H1 (cell line): ENCODE results near the gene GUCY1A2. TPM values are rescaled to one million over a fixed set of nuclear protein-coding genes. Genes with fewer than 3 reads are reported as not detected.

Experiments used
- CTCF ChIA-PET: fragments of 300-600 bp; sonication (Branson Sonifier 250); formaldehyde crosslinking; loops from one replicate; lab custom pipeline; 2021; ENCODE audit not compliant: partially characterized antibody; lab: Charles Lee
- POLR2A ChIA-PET: fragments of 300-600 bp; sonication (Branson Sonifier 250); formaldehyde crosslinking; loops from one replicate; lab custom pipeline; 2021; ENCODE audit warnings: inconsistent platforms; ENCODE audit not compliant: partially characterized antibody; lab: Charles Lee
- DNase-seq, 2 experiments: peaks; one replicate each; pipeline versions ENCODE4 v3.0.0 to v3.0.0-alpha.2; 2010 to 2022; ENCODE audit warnings: low spot score in 2 of 2, low read depth in 1 of 2, mixed read lengths in 1 of 2
- FAIRE-seq: peaks from 2 replicates; lab custom pipeline; 2011; peaks lifted over from hg19 to GRCh38; lab: Jason Lieb, UNC
- H2AFZ ChIP-seq: 2 replicates; pipeline ENCODE4 v1.8.1; 2012; ENCODE audit warnings: low read length, inconsistent platforms
- H2AK5ac ChIP-seq: 2 replicates; pipeline ENCODE4 v1.6.1; 2013; ENCODE audit warnings: low read depth, low read length
- H2BK120ac ChIP-seq: replicated peaks from 2 replicates; pipeline ENCODE3; 2013; ENCODE audit warnings: low read depth, low read length, inconsistent platforms
- H2BK12ac ChIP-seq: 2 replicates; pipeline ENCODE4 v1.6.1; 2013; ENCODE audit warnings: low read depth, low read length
- H2BK15ac ChIP-seq: 2 replicates; pipeline ENCODE4 v1.6.1; 2013; ENCODE audit warnings: low read length
- H2BK20ac ChIP-seq: 2 replicates; pipeline ENCODE4 v1.6.1; 2013; ENCODE audit warnings: low read length
- H2BK5ac ChIP-seq: 2 replicates; pipeline ENCODE4 v1.6.1; 2013; ENCODE audit warnings: low read depth, low read length
- H3K14ac ChIP-seq: 2 replicates; pipeline ENCODE4 v1.6.1; 2013; ENCODE audit warnings: inconsistent platforms; ENCODE audit not compliant: insufficient read length
- H3K18ac ChIP-seq: 2 replicates; pipeline ENCODE4 v1.6.1; 2013; ENCODE audit warnings: low read length; ENCODE audit errors: extremely low read depth
- H3K23ac ChIP-seq: 2 replicates; pipeline ENCODE4 v1.6.1; 2013; ENCODE audit warnings: inconsistent platforms; ENCODE audit not compliant: insufficient read length
- H3K23me2 ChIP-seq: 2 replicates; pipeline ENCODE4 v1.6.1; 2013; ENCODE audit warnings: low read depth, low read length
- H3K27ac ChIP-seq: 2 replicates; pipeline ENCODE4 v1.6.1; 2011; ENCODE audit warnings: low read depth, low read length, inconsistent platforms
- H3K27me3 ChIP-seq, 4 experiments: replicated peaks in 1 of 4; 1 replicate in 1 of 4; 2 replicates in 3 of 4; pipeline versions ENCODE4 v1.6.1 to v1.8.1; 2011 to 2013; ENCODE audit warnings: low read length in 3 of 4, mild to moderate bottlenecking in 3 of 4, inconsistent platforms in 2 of 4, mixed read lengths in 2 of 4, moderate library complexity in 1 of 4; ENCODE audit not compliant: control insufficient read depth in 3 of 4, insufficient read depth in 3 of 4; ENCODE audit errors: extremely low read depth in 1 of 4
- H3K36me3 ChIP-seq, 4 experiments: 2 replicates each; pipeline versions ENCODE4 v1.6.1 to v1.8.1; 2011 to 2013; ENCODE audit warnings: mild to moderate bottlenecking in 4 of 4, low read length in 3 of 4, moderate library complexity in 2 of 4, control low read depth in 1 of 4, inconsistent platforms in 1 of 4; ENCODE audit not compliant: insufficient read depth in 4 of 4, control insufficient read depth in 2 of 4
- H3K4ac ChIP-seq: replicated peaks from 2 replicates; pipeline ENCODE3; 2013; ENCODE audit warnings: low read length, low read depth, mixed read lengths, inconsistent platforms; ENCODE audit not compliant: insufficient read length
- H3K4me1 ChIP-seq, 4 experiments: replicated peaks in 1 of 4; 1 replicate in 1 of 4; 2 replicates in 3 of 4; pipeline versions ENCODE4 v1.6.1 to v1.8.1; 2011 to 2013; ENCODE audit warnings: low read length in 3 of 4, inconsistent platforms in 2 of 4, mixed read lengths in 1 of 4; ENCODE audit not compliant: insufficient read depth in 4 of 4, control insufficient read depth in 3 of 4
- H3K4me2 ChIP-seq, 2 experiments: 2 replicates each; pipeline versions ENCODE4 v1.6.1 to v1.8.1; 2011 to 2013; ENCODE audit warnings: low read depth in 2 of 2, low read length in 2 of 2, control low read depth in 1 of 2, inconsistent platforms in 1 of 2, mild to moderate bottlenecking in 1 of 2; ENCODE audit not compliant: insufficient read depth in 1 of 2
- H3K4me3 ChIP-seq, 4 experiments: fragments of 200-600, 300-600 bp in 1 of 4; sonication (generic), shearing (Covaris generic), sonication (Bioruptor Twin) in 1 of 4; 2 replicates each; pipeline versions ENCODE4 v1.5.1 to v1.8.1; 2011 to 2016; ENCODE audit warnings: low read length in 4 of 4, low read depth in 3 of 4, control low read depth in 2 of 4, inconsistent platforms in 2 of 4, mild to moderate bottlenecking in 2 of 4, mixed read lengths in 1 of 4, moderate library complexity in 1 of 4; ENCODE audit not compliant: insufficient read depth in 2 of 4; ENCODE audit errors: extremely low read depth in 1 of 4
- H3K56ac ChIP-seq: replicated peaks from 2 replicates; pipeline ENCODE3; 2013; ENCODE audit warnings: low read depth, mild to moderate bottlenecking, mixed read lengths, low read length, inconsistent platforms; ENCODE audit not compliant: insufficient read length
- H3K79me1 ChIP-seq: 2 replicates; pipeline ENCODE4 v1.6.1; 2013; ENCODE audit warnings: low read depth, low read length, control low read depth
- H3K79me2 ChIP-seq, 2 experiments: 2 replicates each; pipeline versions ENCODE4 v1.6.1 to v1.8.1; 2012 to 2013; ENCODE audit warnings: low read length in 2 of 2, mild to moderate bottlenecking in 2 of 2, inconsistent platforms in 1 of 2; ENCODE audit not compliant: insufficient read depth in 2 of 2, control insufficient read depth in 1 of 2
- H3K9ac ChIP-seq, 4 experiments: replicated peaks in 1 of 4; 1 replicate in 1 of 4; 2 replicates in 3 of 4; pipeline versions ENCODE4 v1.6.1 to v1.8.1; 2011 to 2013; ENCODE audit warnings: low read depth in 3 of 4, low read length in 3 of 4, control low read depth in 2 of 4, mild to moderate bottlenecking in 2 of 4, moderate library complexity in 2 of 4, inconsistent platforms in 1 of 4; ENCODE audit errors: extremely low read depth in 1 of 4
- H3K9me3 ChIP-seq, 2 experiments: 2 replicates each; pipeline versions ENCODE4 v1.6.1 to v1.8.1; 2012 to 2013; ENCODE audit warnings: mild to moderate bottlenecking in 2 of 2, moderate library complexity in 2 of 2, control low read depth in 1 of 2, inconsistent platforms in 1 of 2, low read depth in 1 of 2, low read length in 1 of 2, mixed read lengths in 1 of 2; ENCODE audit not compliant: insufficient read depth in 2 of 2
- H4K20me1 ChIP-seq, 2 experiments: replicated peaks in 1 of 2; 2 replicates each; pipeline versions ENCODE3 to v1.8.1; 2011 to 2013; ENCODE audit warnings: inconsistent platforms in 2 of 2, low read length in 2 of 2, mild to moderate bottlenecking in 1 of 2; ENCODE audit not compliant: insufficient read depth in 2 of 2, control insufficient read depth in 1 of 2
- H4K5ac ChIP-seq: 2 replicates; pipeline ENCODE4 v1.6.1; 2013; ENCODE audit warnings: low read length, low read depth, mixed read lengths, inconsistent platforms; ENCODE audit not compliant: insufficient read length
- H4K8ac ChIP-seq: 2 replicates; pipeline ENCODE4 v1.8.0; 2013; ENCODE audit warnings: mild to moderate bottlenecking, moderate library complexity, low read length, inconsistent platforms; ENCODE audit not compliant: insufficient read depth; ENCODE audit errors: extremely low read depth
- H4K91ac ChIP-seq: replicated peaks from 2 replicates; pipeline ENCODE3; 2013; ENCODE audit warnings: low read length, mixed read lengths, inconsistent platforms; ENCODE audit not compliant: insufficient read length
- BCL11A ChIP-seq, 2 experiments: IDR thresholded peaks; one replicate each; pipeline ENCODE4 v1.6.1; 2011; ENCODE audit warnings: low read depth in 2 of 2, low read length in 2 of 2, mild to moderate bottlenecking in 2 of 2
- BRCA1 ChIP-seq: IDR thresholded peaks from 2 replicates; pipeline ENCODE4 v1.6.1; 2012; ENCODE audit warnings: low read depth, low read length, improper control_type of control experiment
- CBX5 ChIP-seq: fragments of 300-800, 300-1000 bp; sonication (generic); IDR thresholded peaks from 2 replicates; pipeline ENCODE4 v1.7.1; 2016; ENCODE audit warnings: antibody characterized with exemption, low read length, low read depth
- CBX8 ChIP-seq: fragments of 300-800, 300-1000 bp; sonication (generic); IDR thresholded peaks from 2 replicates; pipeline ENCODE4 v1.7.1; 2016; ENCODE audit warnings: low read depth, low read length, borderline replicate concordance
- CEBPB ChIP-seq: IDR thresholded peaks from 2 replicates; pipeline ENCODE4 v1.6.1; 2012; ENCODE audit warnings: low read depth, low read length
- CHD2 ChIP-seq: IDR thresholded peaks from 2 replicates; pipeline ENCODE4 v1.6.1; 2012; ENCODE audit warnings: low read length, improper control_type of control experiment
- HDAC2 ChIP-seq, 2 experiments: fragments of 300-600 bp in 1 of 2; sonication (generic) in 1 of 2; IDR thresholded peaks; 2 replicates each; pipeline ENCODE4 v1.6.1; 2011 to 2012; ENCODE audit warnings: low read depth in 2 of 2, low read length in 2 of 2, mild to moderate bottlenecking in 2 of 2, moderate library complexity in 2 of 2, borderline replicate concordance in 1 of 2, inconsistent platforms in 1 of 2
- KDM5A ChIP-seq: fragments of 200-600 bp; IDR thresholded peaks from 2 replicates; pipeline ENCODE4 v1.7.1; 2012; ENCODE audit warnings: mild to moderate bottlenecking, low read length, inconsistent platforms, mixed read lengths
- POU5F1 ChIP-seq: IDR thresholded peaks from 2 replicates; pipeline ENCODE4 v1.6.1; 2011; ENCODE audit warnings: low read depth, mild to moderate bottlenecking, low read length, moderate library complexity
- SAP30 ChIP-seq: fragments of 300-600 bp; sonication (generic); IDR thresholded peaks from 2 replicates; pipeline ENCODE4 v1.7.1; 2012; ENCODE audit warnings: low read length, moderate library complexity, mild to moderate bottlenecking, inconsistent platforms; ENCODE audit not compliant: insufficient read depth, insufficient replicate concordance
- SP2 ChIP-seq: IDR thresholded peaks from 2 replicates; pipeline ENCODE4 v1.6.1; 2012; ENCODE audit warnings: mild to moderate bottlenecking, low read length, inconsistent platforms
- TBP ChIP-seq: IDR thresholded peaks from 2 replicates; pipeline ENCODE4 v1.6.1; 2011; ENCODE audit warnings: low read depth, low read length, improper control_type of control experiment
- ZNF274 ChIP-seq: IDR thresholded peaks from 2 replicates; pipeline ENCODE4 v1.7.0; 2012; ENCODE audit warnings: low read length, borderline replicate concordance; ENCODE audit errors: extremely low read depth
- WGBS, 2 experiments: shearing (Covaris generic) in 1 of 2; methylation state at CpG; one replicate each; pipeline versions ENCODE4 v1.1.6 to v1.1.7; 2013 to 2015; ENCODE audit warnings: low lambda C conversion rate in 2 of 2, mixed read lengths in 2 of 2, inconsistent platforms in 1 of 2, low coverage in 1 of 2, missing lambda C conversion rate in 1 of 2; ENCODE audit not compliant: insufficient replicate concordance in 2 of 2, insufficient coverage in 1 of 2, insufficient read length in 1 of 2; ENCODE audit errors: extremely low coverage in 1 of 2, missing lambda C conversion rate in 1 of 2; 5-methylcytosine and 5-hydroxymethylcytosine counted together
- polyA plus RNA-seq, 7 experiments: library from polyadenylated mRNA; depleted of rRNA in 3 of 7; stranded (reverse) in 5 of 7; unstranded in 2 of 7; fragments of >200 nt in 5 of 7; fragments of 200-250 nt in 2 of 7; gene quantifications; 1 replicate in 5 of 7; 2 replicates in 1 of 7; 4 replicates in 1 of 7; pipeline versions ENCODE4 v1.2.1 to v1.2.3, GENCODE V29; 2011 to 2013; ENCODE audit warnings: missing spikeins in 2 of 7, mixed read lengths in 2 of 7
- total RNA-seq: library from RNA; stranded (reverse); fragmentation: NEBNext Ultra II Directional; extraction: Animal tissue kit (Norgen Biotek cat#: 25700); gene quantifications from 2 replicates; pipeline ENCODE4 v1.2.1, GENCODE V29; 2021
- TF ChIP-seq, protein P1 (sequence below): IDR thresholded peaks from 2 replicates; pipeline ENCODE4 v1.6.1; 2011; ENCODE audit warnings: low read depth, mild to moderate bottlenecking, low read length; ENCODE audit not compliant: insufficient read depth

The GUCY1A2 gene
- total and polyA plus RNA-seq, 2 of the 8 experiments (the other 6 are each of a cell fraction or from before 2014, with no cell fraction given): 0.11 to 1.9 TPM

DNA sequence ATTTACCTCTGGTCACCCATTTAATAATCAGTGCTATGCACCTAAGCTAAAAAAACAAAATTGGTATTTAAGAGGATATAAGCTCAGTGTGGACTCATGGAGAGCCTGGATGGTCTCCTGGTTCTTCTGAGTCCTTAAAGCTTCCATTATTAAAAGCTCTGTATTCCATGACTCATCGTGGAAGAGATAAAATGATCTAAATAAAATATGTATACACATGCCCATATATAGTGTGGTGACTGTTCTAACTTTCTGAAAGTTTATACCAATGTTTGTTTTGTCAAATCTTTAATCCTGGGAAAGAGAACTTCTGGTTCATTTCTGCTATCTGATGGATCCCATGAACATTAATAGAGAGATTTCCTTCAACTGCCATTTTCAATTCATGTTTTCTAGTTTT, 375.9 kb downstream of the GUCY1A2 start:
- no peaks in the 10 kb centered on the region for H3K23me2 ChIP-seq
- H3K18ac ChIP-seq: no peak overlapping the region
- no peaks in the 10 kb centered on the region for H3K79me1 ChIP-seq
- no peak overlapping the region for H3K9ac ChIP-seq
- no peaks in the 10 kb centered on the region for H3K27me3 ChIP-seq
- DNase-seq: no peak
- no peak overlapping the region for H3K14ac ChIP-seq
- H3K27ac ChIP-seq: no peak overlapping the region
- no peaks in the 10 kb centered on the region for H3K79me2 ChIP-seq
- no peak overlapping the region for H4K5ac ChIP-seq
- no peak overlapping the region for H3K4me2 ChIP-seq
- no peak overlapping the region for H2AFZ ChIP-seq
- H2BK15ac ChIP-seq: no peak overlapping the region
- peaks cover 0 to 3% of the 10 kb centered on the region in 2 experiments; a peak in 1 of 4 replicates for H3K9me3 ChIP-seq
- H2BK5ac ChIP-seq: no peak overlapping the region
- H2BK120ac ChIP-seq: no peak overlapping the region
- ChIA-PET CTCF (interaction anchor here (0.6 kb wide), 1 partner anchor 375 kb away, joined by 5 read pairs; no protein-coding TSS in a partner anchor), POLR2A (no interaction called here)
- no peak overlapping the region for H2BK20ac ChIP-seq
- H3K4ac ChIP-seq: no peak overlapping the region
- H4K8ac ChIP-seq: no peak overlapping the region
- no peak overlapping the region for H4K91ac ChIP-seq
- WGBS, 2 experiments: 96% methylated on average over 1 of the region's 1 CpG; no CpG with 5 or more reads in 1 of the 2 experiments
- no peak overlapping the region for H3K23ac ChIP-seq
- no peaks in the 10 kb centered on the region for H3K4me1 ChIP-seq
- no peaks in the 10 kb centered on the region; a peak in 1 of 8 replicates for H3K36me3 ChIP-seq
- no peak overlapping the region for H3K4me3 ChIP-seq
- H4K20me1 ChIP-seq: no peaks in the 10 kb centered on the region
- FAIRE-seq: no peak
- no peak overlapping the region for H2AK5ac ChIP-seq
- no peak overlapping the region for H2BK12ac ChIP-seq
- no peak overlapping the region for H3K56ac ChIP-seq
- TF ChIP-seq SP2 (no peak), SAP30 (no peak), HDAC2 (IDR thresholded peaks at IDR 0.05; ENCODE audit: borderline replicate concordance in 1 of 2, low read depth in 2 of 2, low read length in 2 of 2) (no peak), BCL11A (IDR thresholded peaks at IDR 0.05; ENCODE audit: low read depth in 2 of 2, low read length in 2 of 2) (no peak), CHD2 (no peak), KDM5A (no peak), TBP (no peak), CBX5 (no peak), CBX8 (no peak), CEBPB (no peak), BRCA1 (no peak), ZNF274 (no peak), POU5F1 (no peak)
- TF ChIP-seq, protein P1, sequence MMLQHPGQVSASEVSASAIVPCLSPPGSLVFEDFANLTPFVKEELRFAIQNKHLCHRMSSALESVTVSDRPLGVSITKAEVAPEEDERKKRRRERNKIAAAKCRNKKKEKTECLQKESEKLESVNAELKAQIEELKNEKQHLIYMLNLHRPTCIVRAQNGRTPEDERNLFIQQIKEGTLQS: no peak
